ENCODE results near the gene PPFIBP2.

Gene PPFIBP2

GRCh38 chr11:7546324-7546791 lies 32.6 kb downstream of the PPFIBP2 start:
- in situ Hi-C loops (cut with HindIII; ENCODE audit: low sequenced_read_pairs), result no loop called here

GRCh38 chr11:7547687-7548086 lies 33.9 kb downstream of the PPFIBP2 start:
- in situ Hi-C loops (cut with HindIII; ENCODE audit: low sequenced_read_pairs), result no loop called here

- in situ Hi-C loops (cut with HindIII; ENCODE audit: low sequenced_read_pairs), result no loop called here
These were observed 35.0 kb downstream of the PPFIBP2 start for GRCh38 chr11:7548659-7549274.

- in situ Hi-C loops (cut with HindIII; ENCODE audit: low sequenced_read_pairs), result no loop called here
These were observed 35.9 kb downstream of the PPFIBP2 start for GRCh38 chr11:7549681-7550080.

GRCh38 chr11:7551571-7551970 lies 37.8 kb downstream of the PPFIBP2 start:
- in situ Hi-C loops (cut with HindIII; ENCODE audit: low sequenced_read_pairs), result no loop called here

- in situ Hi-C loops (cut with HindIII; ENCODE audit: low sequenced_read_pairs), result no loop called here
These were observed 38.9 kb downstream of the PPFIBP2 start for GRCh38 chr11:7552666-7553065.

GRCh38 chr11:7555052-7555699 lies 41.4 kb downstream of the PPFIBP2 start:
- in situ Hi-C loops (cut with HindIII; ENCODE audit: low sequenced_read_pairs), result no loop called here

GRCh38 chr11:7558046-7558445 lies 44.2 kb downstream of the PPFIBP2 start:
- in situ Hi-C loops (cut with HindIII; ENCODE audit: low sequenced_read_pairs), result no loop called here

GRCh38 chr11:7559398-7560283 lies 45.8 kb downstream of the PPFIBP2 start:
- in situ Hi-C loops (cut with HindIII; ENCODE audit: low sequenced_read_pairs), result no loop called here

GRCh38 chr11:7561562-7561961 lies 47.8 kb downstream of the PPFIBP2 start:
- in situ Hi-C loops (cut with HindIII; ENCODE audit: low sequenced_read_pairs), result no loop called here

GRCh38 chr11:7563281-7563680 lies 49.5 kb downstream of the PPFIBP2 start:
- in situ Hi-C loops (cut with HindIII; ENCODE audit: low sequenced_read_pairs), result no loop called here

GRCh38 chr11:7564803-7565202 lies 51.0 kb downstream of the PPFIBP2 start:
- in situ Hi-C loops (cut with HindIII; ENCODE audit: low sequenced_read_pairs), result no loop called here

GRCh38 chr11:7567311-7567710 lies 53.5 kb downstream of the PPFIBP2 start:
- in situ Hi-C loops (cut with HindIII; ENCODE audit: low sequenced_read_pairs), result no loop called here

- in situ Hi-C loops (cut with HindIII; ENCODE audit: low sequenced_read_pairs), result no loop called here
These were observed 55.2 kb downstream of the PPFIBP2 start for GRCh38 chr11:7569044-7569443.

- in situ Hi-C loops (cut with HindIII; ENCODE audit: low sequenced_read_pairs), result loop anchor here (10.0 kb wide), 1 partner anchor 75 kb away; no protein-coding TSS in a partner anchor
These were observed 56.4 kb downstream of the PPFIBP2 start for GRCh38 chr11:7570241-7570640.

GRCh38 chr11:7570938-7571521 lies 57.2 kb downstream of the PPFIBP2 start:
- in situ Hi-C loops (cut with HindIII; ENCODE audit: low sequenced_read_pairs), result loop anchor here (10.0 kb wide), 1 partner anchor 74 kb away; no protein-coding TSS in a partner anchor

- in situ Hi-C loops (cut with HindIII; ENCODE audit: low sequenced_read_pairs), result loop anchor here (10.0 kb wide), 1 partner anchor 73 kb away; no protein-coding TSS in a partner anchor
These were observed 57.8 kb downstream of the PPFIBP2 start for GRCh38 chr11:7571640-7572000.

- in situ Hi-C loops (cut with HindIII; ENCODE audit: low sequenced_read_pairs), result loop anchor here (10.0 kb wide), 1 partner anchor 73 kb away; no protein-coding TSS in a partner anchor
These were observed 58.4 kb downstream of the PPFIBP2 start for GRCh38 chr11:7572001-7572712.

GRCh38 chr11:7573193-7573557 lies 59.4 kb downstream of the PPFIBP2 start:
- in situ Hi-C loops (cut with HindIII; ENCODE audit: low sequenced_read_pairs), result loop anchor here (10.0 kb wide), 1 partner anchor 72 kb away; no protein-coding TSS in a partner anchor

GRCh38 chr11:7573558-7574296 lies 59.9 kb downstream of the PPFIBP2 start:
- in situ Hi-C loops (cut with HindIII; ENCODE audit: low sequenced_read_pairs), result loop anchor here (10.0 kb wide), 1 partner anchor 71 kb away; no protein-coding TSS in a partner anchor
